Prostate gland (tissue), 2 donors: Measurements from ENCODE around the gene FAM221B. TPM values are rescaled to one million over a fixed set of nuclear protein-coding genes. Genes with fewer than 3 reads are reported as not detected.

Experiments
- DNase-seq: peaks from one replicate; pipeline ENCODE4 v3.0.0-alpha.2; 2019; ENCODE audit warnings: low spot score
- H3K27ac ChIP-seq, 2 donors: fragments of 200-600 bp; sonication (generic); 2 replicates each; pipeline ENCODE4 v1.5.1; 2017 to 2019
- H3K27me3 ChIP-seq: fragments of 200-600 bp; sonication (generic); replicated peaks from 2 replicates; pipeline ENCODE4 v1.5.1; 2019; ENCODE audit not compliant: insufficient read depth
- H3K36me3 ChIP-seq, 2 donors: fragments of 200-600 bp; sonication (generic); 1 replicate in 1 of 2; 2 replicates in 1 of 2; pipeline versions ENCODE4 v1.5.1 to v1.8.1; 2017 to 2019
- H3K4me1 ChIP-seq: fragments of 200-600 bp; sonication (generic); replicated peaks from 2 replicates; pipeline ENCODE4 v1.5.1; 2019
- H3K4me3 ChIP-seq, 2 donors: fragments of 200-600 bp; sonication (generic); 2 replicates each; pipeline ENCODE4 v1.5.1; 2017 to 2019
- H3K9me3 ChIP-seq: fragments of 200-600 bp; sonication (generic); 2 replicates; pipeline ENCODE4 v1.5.1; 2017
- POLR2A ChIP-seq: fragments of 450-650 bp; IDR thresholded peaks from one replicate; pipeline ENCODE4 v1.6.1; 2016; ENCODE audit warnings: antibody characterized with exemption, mild to moderate bottlenecking
- POLR2AphosphoS5 ChIP-seq: sonication (generic); formaldehyde crosslinking; IDR thresholded peaks from one replicate; pipeline ENCODE4 v1.6.1; 2017; ENCODE audit warnings: antibody characterized with exemption
- WGBS: methylation state at CpG from one replicate; pipeline ENCODE4 v1.1.5; 2018; 5-methylcytosine and 5-hydroxymethylcytosine counted together
- intact Hi-C: fragments of 100-400 bp; cut with DNase I; formaldehyde crosslinking; loops from one replicate; pipeline ENCODE4 v1.14.2; 2022
- total RNA-seq, 2 donors: library from RNA; depleted of rRNA; stranded (reverse); fragments of >200 nt; gene quantifications; one replicate each; pipeline ENCODE4 v1.1.0, GENCODE V29; 2016
- TF ChIP-seq, protein P1 (sequence below), 4 experiments: fragments of 200-600 bp in 2 of 4; fragments of 450-650 bp in 2 of 4; sonication (generic) in 2 of 4; IDR thresholded peaks; 1 replicate in 3 of 4; 2 replicates in 1 of 4; pipeline ENCODE4 v1.5.1; 2016 to 2019; ENCODE audit warnings: antibody characterized with exemption in 4 of 4, mild to moderate bottlenecking in 2 of 4, moderate library complexity in 2 of 4

Gene FAM221B
- total RNA-seq, 2 donors from 2014 or later: 0.46 to 5.1 TPM

DNA sequence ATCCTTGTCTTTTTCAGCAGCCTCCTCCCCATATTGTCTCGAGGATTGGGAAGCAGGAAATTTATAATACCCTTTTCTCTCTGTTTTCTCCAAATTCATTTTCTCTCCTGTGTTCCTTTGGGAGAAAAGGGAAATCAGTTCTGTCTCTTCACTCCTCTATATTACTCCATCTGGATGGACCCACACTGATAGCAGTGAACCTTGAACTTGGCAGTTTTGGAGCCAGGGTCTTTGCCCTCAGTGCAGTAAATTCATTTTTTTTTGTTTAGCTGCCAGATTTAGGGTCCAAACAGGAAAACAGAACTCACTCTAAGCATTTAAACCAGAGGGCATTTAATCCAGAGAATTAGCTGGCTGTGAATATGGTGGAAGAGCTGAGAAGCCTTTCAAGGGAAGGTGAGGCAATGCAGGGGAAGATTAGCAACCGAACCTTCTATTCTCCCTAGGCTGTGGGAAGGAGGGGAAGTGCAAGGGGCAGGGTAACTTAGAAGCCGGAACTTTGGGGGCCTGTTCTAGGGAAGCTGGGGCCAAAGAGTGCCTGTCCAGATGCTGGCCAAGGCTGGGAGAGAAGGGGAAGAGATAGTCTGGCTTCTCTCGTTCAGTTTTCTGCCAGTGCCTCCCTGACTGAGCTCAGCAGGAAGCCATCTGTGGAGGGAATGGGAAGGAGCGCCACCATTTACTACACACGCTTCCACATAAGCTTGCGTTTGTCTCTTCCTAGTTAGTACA is 53.5 kb downstream of the FAM221B start:
- no peaks in the 10 kb centered on the region for H3K27me3 ChIP-seq
- H3K9me3 ChIP-seq: no peaks in the 10 kb centered on the region
- 81% methylated on average over 7 of the region's 7 CpGs for WGBS
- peaks cover 21% of the 10 kb centered on the region for H3K4me1 ChIP-seq
- H3K4me3 ChIP-seq: no peak overlapping the region
- H3K36me3 ChIP-seq: no peaks in the 10 kb centered on the region
- no peak overlapping the region for H3K27ac ChIP-seq
- intact Hi-C loops: no loop called here
- DNase-seq: no peak
- TF ChIP-seq POLR2A (no peak), POLR2AphosphoS5 (no peak)
- TF ChIP-seq, protein P1, sequence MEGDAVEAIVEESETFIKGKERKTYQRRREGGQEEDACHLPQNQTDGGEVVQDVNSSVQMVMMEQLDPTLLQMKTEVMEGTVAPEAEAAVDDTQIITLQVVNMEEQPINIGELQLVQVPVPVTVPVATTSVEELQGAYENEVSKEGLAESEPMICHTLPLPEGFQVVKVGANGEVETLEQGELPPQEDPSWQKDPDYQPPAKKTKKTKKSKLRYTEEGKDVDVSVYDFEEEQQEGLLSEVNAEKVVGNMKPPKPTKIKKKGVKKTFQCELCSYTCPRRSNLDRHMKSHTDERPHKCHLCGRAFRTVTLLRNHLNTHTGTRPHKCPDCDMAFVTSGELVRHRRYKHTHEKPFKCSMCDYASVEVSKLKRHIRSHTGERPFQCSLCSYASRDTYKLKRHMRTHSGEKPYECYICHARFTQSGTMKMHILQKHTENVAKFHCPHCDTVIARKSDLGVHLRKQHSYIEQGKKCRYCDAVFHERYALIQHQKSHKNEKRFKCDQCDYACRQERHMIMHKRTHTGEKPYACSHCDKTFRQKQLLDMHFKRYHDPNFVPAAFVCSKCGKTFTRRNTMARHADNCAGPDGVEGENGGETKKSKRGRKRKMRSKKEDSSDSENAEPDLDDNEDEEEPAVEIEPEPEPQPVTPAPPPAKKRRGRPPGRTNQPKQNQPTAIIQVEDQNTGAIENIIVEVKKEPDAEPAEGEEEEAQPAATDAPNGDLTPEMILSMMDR (IDR thresholded peaks at IDR 0.05): no peak

DNA sequence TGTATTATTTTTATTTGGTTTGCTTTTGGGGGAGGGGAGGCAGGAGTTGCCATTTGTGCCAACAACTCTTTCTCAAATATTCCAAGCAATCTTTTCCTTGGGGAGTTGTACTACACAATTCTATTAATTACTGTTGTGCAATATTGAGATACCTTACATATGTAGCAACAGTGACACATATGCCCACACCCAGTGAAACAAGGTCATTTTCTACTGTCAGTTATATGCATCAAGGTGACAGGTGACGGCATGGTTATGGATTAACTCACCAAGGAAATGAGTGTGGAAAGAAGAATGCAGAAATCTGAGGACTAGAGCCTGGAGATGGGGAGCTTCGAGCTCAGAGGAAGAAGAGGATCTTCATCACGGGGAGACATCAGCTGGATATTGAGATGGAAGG is 56.6 kb downstream of the FAM221B start:
- H3K4me1 ChIP-seq: peaks cover 21% of the 10 kb centered on the region
- no peak overlapping the region for H3K4me3 ChIP-seq
- no peaks in the 10 kb centered on the region for H3K27me3 ChIP-seq
- 58% methylated on average over 3 of the region's 3 CpGs for WGBS
- H3K27ac ChIP-seq: peak overlapping the region; percentile 22 to 36
- intact Hi-C loops: no loop called here
- H3K9me3 ChIP-seq: no peaks in the 10 kb centered on the region
- no peak for DNase-seq
- no peak for TF ChIP-seq POLR2AphosphoS5
- TF ChIP-seq, protein P1 (IDR thresholded peaks at IDR 0.05): no peak
- TF ChIP-seq POLR2A: no peak
- H3K36me3 ChIP-seq: no peaks in the 10 kb centered on the region

DNA sequence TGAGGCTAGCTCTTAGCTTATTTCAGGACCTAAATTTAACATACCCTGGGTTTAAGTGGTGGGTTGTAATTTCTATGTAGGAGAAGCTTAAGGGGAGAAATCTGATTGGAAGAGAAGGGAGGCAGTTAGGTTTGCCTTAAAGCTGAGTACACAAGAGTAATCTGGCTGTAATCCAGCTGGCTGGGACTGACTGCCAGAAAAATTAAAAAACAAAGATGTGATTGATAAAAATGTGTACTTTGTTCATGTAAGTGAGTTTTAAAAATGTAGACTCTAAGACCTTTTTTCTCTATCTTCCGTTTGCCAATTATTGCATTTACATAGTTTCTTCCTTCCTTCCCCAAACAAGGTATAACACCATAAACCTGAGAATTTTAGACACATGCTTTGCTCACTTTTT is 57.0 kb downstream of the FAM221B start:
- WGBS: 11% methylated on average over 1 of the region's 1 CpG
- H3K36me3 ChIP-seq: no peaks in the 10 kb centered on the region
- peak; percentile 46 for DNase-seq
- intact Hi-C loops: no loop called here
- no peaks in the 10 kb centered on the region for H3K27me3 ChIP-seq
- H3K9me3 ChIP-seq: no peaks in the 10 kb centered on the region
- TF ChIP-seq, protein P1 (IDR thresholded peaks at IDR 0.05): no peak
- TF ChIP-seq POLR2A (no peak), POLR2AphosphoS5 (no peak)
- no peak overlapping the region for H3K4me3 ChIP-seq
- peaks cover 21% of the 10 kb centered on the region for H3K4me1 ChIP-seq
- peak overlapping the region; percentile 22 to 36 for H3K27ac ChIP-seq

DNA sequence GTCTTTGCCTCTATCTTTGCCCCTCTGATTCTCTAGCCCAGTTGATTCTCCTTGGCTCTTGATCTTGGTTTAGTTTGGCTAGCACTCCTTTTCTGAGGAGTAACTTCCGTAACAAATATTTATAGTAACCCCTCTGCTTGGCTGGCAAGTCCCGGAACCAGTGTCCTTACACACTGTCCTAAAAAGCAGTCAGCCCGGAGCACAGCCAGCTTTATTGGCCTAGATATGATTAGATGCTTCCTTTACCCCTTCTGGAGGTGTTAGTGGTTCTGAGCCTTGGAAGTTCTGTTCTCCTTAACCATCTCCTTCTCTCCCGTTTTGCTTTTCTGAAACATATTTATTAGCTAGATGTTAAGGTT is 57.5 kb downstream of the FAM221B start:
- DNase-seq: peak; percentile 81
- Histone ChIP-seq H3K4me1 (peaks cover 21% of the 10 kb centered on the region), H3K36me3 (no peaks in the 10 kb centered on the region), H3K27me3 (no peaks in the 10 kb centered on the region), H3K4me3 (no peak overlapping the region), H3K27ac (peak overlapping the region; percentile 22 to 36), H3K9me3 (no peaks in the 10 kb centered on the region)
- TF ChIP-seq POLR2A (no peak), POLR2AphosphoS5 (peak; percentile 90)
- intact Hi-C loops: no loop called here
- WGBS: 9% methylated on average over 4 of the region's 4 CpGs

DNA sequence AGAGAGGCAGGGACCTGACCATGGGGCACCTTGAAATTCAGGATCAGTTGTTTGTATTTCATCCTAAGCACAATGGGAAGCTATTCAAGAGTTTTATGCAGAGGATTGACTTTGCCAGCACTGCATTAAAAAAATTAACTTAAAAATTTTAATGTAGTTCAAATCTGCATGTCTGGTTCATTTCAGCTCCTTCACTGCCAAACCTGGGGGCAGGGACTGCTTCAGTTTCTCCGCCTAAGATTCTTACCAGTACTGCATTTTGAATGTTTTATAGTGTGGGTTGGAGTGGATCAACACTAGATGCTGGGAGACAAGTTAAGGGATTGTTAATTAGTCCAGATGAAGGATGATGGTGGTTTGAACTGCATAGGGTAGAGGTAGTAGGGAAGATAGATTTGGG is 58.8 kb downstream of the FAM221B start:
- H3K27me3 ChIP-seq: no peaks in the 10 kb centered on the region
- WGBS: 90% methylated on average over 1 of the region's 1 CpG
- H3K4me3 ChIP-seq: no peak overlapping the region
- no peak for DNase-seq
- H3K36me3 ChIP-seq: no peaks in the 10 kb centered on the region
- intact Hi-C loops: no loop called here
- TF ChIP-seq POLR2AphosphoS5 (no peak), POLR2A (no peak)
- TF ChIP-seq, protein P1 (IDR thresholded peaks at IDR 0.05): no peak
- H3K27ac ChIP-seq: no peak overlapping the region
- H3K9me3 ChIP-seq: no peaks in the 10 kb centered on the region
- peaks cover 21% of the 10 kb centered on the region for H3K4me1 ChIP-seq
